HG02840 (cell line): ENCODE results near the gene RNF145.
A peak's percentile ranks its signal among the peaks of the same experiment; 100 is the strongest.

Experiments used
- ATAC-seq: cut with Tn5 transposase; IDR thresholded peaks from one replicate; pipeline ENCODE4 v1.9.1; 2021; ENCODE audit warnings: mild to moderate bottlenecking, moderate library complexity, moderate number of reproducible peaks; ENCODE audit not compliant: unreplicated experiment, low FRiP score

The RNF145 gene

DNA sequence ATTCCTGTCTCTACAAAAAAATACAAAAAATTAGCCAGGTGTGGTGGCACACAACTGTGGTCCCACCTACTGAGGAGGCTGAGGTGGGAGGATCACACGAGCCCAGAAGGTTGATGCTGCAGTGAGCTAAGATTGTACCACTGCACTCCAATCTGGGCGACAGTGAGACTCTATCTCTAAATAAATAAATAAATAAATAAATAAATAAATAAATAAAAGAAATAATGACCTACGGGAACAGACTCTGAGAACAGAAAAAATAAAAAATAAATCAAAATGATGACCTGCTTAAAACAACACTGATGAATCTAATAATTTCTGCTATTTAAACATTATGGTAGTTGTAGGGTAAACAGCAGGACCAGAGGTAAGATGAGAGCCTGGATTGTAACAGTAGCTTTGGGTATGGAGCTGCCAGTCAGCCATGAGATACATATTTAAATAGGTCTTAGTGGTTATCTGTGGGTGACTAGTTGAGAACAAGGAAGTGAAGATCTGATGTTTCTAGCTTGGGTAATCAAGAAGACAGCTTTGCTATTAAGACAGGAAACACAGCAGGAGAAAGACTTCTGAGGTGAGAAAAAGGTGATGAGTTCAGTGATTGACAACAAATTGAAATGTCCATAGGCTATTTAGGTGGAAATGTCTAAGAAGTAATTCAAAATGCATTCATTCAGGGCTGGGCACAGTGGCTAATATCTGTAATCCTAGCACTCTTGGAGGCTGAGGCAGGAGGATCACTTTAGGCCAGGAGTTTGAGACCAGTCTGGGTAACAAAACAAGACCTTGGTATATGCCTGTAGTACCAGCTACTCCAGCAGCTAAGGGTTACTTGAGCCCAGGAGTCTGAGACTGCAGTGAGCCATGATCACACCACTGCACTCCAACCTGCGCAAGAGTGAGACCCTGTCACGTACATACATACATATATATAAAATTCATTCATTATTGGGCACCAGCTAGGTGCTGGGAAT, 11.0 kb downstream of the RNF145 start:
- ATAC-seq = peak; percentile 84

DNA sequence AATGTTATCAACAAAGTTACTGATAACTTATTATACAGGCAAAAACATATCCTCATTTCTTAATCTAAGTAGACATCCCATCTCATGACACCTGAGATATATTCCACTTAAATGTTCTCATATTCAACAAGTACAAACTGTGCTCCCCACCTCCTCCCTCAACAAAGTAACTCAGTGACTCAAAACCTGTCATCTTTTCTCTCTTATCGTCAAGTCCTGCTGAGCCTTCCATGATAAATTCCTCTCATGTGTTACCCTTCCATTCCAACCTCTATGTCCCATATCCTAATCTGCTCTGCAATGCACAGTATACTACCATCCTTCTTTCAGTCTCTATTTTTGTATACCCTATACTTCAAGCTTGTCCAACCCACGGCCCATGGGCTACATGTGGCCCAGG, 13.6 kb downstream of the RNF145 start:
- no peak for ATAC-seq

DNA sequence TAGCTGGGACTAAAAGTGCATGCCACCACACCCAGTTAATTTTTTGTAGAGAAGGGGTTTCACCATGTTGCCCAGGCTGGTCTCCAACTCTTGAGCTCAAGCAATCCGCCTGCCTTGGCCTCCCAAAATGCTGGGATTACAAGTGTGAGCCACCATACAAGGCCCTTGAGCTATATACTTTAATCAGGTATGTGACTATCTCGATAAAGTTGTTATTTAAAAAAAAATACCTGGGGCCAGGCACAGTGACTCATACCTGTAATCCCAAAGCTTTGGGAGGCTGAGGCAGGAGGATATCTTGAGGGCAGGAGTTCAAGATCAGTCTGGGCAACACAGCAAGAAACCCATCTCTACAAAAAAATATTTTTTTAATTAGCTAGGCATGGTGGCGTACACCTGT, 19.2 kb downstream of the RNF145 start:
- ATAC-seq = no peak

DNA sequence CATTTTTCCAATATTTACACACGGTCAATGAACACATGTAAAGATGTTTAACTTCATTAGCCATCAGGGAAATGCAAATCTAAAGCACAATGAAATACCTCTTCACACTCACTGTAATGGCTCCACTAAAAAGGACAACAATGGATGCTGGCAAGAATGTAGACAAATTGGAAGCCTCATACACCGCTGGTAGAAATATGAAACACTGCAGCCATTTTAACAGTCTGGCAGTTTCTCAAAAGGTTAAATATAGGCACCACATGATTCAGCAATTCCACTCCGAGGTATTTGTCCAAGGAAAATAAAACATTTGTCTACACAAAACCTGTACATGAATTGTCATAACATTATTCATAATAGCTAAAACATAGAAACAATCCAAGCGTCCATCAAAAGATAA, 20.0 kb downstream of the RNF145 start:
- no peak for ATAC-seq

DNA sequence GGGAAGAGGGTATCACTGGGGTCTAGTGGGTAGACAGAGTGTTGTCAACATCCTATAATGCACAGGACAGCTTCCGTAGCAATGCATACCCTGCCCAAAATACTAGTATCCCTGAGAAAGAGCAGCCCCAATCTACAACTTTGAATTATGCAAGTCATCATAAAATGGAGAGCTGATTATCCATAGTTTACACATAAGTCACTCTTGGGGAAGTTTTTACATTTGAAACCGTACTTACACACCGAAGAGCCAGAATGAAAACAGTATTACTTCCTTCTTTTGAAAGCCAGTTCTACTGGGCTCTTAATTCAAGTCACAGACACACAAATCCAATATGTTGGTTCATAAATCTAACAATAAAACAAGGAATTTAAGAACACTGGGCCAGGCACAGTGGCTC, 21.6 kb downstream of the RNF145 start:
- ATAC-seq = no peak

DNA sequence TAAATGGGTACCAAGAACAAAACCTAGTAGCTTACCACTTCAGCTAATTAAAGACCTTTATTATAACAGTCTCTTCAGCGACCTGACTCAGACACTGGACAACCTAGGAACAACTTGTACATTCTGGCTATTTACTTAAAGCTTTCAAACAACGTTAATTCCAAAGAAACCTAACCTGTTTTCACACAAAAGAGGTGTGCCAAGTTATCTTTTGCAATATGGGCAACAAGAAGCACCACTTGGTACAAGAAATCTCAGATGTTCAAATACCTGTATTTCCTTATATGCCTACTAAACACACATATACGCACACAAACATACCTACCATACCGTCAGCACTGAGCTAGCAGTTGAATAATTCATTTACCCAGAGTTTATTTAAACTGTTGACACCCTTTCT, 23.0 kb downstream of the RNF145 start:
- no peak for ATAC-seq

DNA sequence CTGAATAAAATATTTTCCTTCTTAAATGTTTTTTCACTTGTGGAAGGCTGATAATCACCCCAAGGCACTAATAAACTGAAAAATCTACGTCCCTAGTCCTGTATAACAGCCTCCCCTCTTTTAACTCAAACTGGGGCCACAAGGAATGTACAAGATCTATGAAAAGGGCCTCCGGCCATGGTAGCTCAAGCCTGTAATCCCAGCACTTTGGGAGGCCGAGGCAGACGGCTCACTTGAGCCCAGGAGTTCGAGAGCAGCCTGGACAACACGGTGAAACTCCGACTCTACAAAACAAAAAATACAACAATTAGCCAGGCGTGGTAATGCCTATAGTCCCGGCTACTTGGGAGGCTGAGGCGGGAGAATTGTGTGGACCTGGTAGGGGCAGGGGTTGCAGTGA, 23.6 kb downstream of the RNF145 start:
- ATAC-seq = no peak

DNA sequence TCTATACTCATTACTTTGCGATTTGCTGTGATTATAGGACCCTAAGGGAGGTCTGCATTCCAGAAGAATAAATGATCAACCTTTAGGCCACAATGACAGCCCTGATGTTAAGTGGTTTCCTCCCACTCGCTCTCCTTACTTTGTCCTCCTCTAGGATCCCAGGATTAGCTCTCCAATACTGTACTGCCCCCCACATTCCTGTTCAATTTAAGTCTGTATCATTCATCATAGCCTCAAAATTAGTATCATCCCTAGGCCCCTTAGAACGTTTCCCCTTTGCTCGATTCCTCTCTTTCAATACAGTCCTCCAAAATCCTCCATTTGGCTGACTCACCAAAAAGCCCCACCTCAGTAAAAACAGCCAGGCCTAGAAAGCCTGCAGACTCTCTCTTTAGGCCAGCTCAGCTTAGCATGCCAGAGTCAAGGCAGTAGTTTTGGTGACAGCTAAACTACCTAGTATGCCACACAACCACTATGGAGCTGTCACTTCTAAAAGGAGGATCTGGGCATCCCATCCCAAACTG, 24.4 kb downstream of the RNF145 start:
- ATAC-seq = no peak

DNA sequence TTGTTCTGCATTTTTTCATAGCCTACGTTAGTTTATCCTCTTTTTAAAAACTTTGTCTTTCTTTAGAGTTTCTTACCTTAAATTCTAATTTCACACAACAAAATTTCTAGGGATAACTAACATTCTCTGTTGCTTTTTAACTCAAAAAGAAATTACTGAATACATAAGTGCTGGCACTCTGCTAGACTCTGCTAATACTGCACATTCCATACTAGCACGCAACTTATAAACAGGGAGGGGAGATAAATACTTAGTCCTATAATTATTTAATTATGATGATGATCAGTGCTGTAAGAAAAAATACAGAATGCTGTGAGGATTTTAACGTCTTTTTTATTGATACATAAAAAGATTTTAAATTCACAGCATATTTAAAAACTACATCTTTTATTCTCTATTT, 25.1 kb downstream of the RNF145 start:
- ATAC-seq = no peak

DNA sequence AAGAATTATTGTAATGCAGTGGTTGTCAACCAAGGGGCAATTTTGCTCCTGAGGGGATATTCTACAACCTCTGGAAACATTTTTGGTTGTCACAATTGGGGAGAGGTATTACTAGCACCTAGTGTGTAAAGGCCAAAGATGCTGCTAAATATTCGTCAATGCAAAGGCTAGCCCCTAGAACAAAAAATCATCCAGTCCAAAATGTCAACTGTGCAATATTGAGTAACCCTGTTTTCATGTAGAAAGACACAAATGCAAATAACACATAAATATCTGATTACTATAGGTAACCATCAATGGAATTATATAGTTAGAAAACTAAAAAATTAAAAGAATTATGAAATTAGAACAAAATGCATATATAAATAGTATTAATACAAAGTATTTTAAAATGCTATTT, 26.1 kb downstream of the RNF145 start:
- no peak for ATAC-seq

DNA sequence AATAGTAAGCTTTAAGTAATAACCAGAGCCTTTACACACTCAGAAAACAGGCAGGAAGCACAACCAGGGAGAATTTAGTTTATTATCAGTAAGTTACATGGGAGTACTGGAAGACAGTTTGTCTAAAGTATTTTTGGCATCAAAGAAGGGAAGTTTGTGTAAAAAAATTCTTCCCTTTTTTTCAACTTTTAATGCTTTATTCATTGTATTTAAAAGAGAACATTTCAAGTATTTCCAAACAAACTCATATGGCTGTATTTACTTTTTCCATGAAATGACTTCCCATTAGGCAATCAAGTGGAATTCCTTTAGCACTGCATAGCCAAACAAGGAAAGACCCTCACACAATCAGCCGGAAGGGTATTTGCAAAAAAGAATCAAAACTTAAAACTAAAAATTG, 26.7 kb downstream of the RNF145 start:
- ATAC-seq = no peak

DNA sequence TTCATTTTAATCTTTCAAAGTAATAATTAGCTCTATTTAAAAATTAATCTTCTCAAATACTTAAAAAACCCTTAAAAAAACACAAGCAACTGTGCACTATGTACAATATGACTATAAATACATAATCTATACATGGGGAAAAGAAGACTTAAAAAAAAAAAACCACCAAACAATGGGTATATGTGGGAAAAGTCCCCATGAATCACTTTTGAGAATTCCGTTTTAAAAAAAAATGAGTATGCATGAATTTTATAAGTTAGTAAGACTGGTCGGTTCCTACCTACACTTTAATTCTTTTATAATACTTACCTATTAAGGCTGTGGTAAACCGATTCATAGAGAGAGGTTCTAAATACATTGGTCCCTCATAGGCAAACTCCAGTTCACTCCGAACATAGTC, 27.7 kb downstream of the RNF145 start:
- ATAC-seq = no peak

DNA sequence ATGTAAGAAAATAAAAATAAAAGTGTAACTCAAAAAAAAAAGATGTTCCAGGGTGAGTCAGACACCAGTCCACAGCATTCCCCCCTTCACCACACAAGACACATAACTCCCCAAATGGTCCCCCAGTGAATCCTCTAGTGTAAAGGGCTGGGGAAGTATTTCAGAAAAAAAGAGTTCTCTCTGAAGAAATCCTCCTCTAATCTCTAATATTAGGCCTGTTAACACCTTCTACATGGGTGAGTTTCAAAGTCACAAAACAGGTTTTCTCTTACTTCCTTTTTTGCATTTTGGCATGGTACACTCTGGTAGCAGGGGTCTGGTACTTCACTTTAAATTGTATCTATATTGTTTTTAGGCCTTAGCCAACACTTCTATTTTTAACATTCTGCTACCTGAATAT, 28.2 kb downstream of the RNF145 start:
- ATAC-seq = no peak

DNA sequence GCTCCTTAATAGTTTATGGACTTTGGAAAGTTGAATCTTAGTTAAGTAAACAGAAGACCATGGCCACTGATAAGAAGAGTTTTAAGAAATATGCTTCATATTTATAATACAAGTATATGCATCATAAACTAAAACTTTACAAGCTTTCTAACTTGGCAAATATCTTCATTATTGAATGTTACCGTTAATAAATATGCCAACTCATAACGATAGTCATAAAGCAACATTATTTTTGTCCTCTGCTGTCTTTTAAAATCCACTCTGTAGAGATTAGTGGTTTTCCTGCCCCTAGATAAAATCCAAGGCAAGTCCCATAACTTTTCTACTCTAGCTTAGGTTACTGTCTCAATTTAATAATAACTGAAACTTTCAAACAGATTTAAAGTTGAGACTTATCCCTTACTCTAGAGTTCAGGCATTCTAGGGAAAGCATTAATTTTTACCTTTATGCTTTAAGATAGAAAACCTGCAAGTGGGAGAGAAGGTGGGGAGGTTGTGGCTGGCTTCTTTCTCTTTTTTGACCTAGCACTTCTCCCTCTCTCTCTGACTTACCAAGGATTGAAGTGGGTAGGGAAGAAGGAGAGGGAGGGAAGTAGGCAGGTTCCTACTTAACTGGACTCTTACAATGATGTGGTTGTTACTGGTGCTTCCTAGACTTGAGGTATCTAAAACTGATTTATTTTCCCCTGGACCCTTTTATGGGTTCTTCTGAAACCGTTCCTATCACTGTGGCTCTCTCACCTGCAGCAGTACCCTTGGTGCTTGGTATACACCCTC, 29.6 kb downstream of the RNF145 start:
- no peak for ATAC-seq

DNA sequence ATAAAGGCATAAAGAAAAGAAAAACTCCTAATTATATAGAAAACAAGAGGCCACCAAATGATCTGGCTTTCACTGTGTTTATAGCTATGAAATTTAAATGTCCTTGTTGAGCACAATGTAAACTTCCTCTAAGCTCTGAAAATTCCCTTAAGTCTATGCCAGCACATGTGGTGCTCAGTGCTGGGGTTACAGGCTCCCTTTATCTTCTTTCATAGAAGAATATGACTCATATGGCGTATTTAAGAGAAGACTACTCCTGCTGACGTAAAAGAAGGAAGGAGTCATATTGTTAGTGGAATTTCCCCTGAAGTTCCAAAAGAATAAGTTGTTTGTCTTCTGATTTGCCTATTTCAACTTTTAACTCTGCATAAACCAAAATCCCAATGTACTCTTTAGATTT, 30.4 kb downstream of the RNF145 start:
- ATAC-seq = peak; percentile 76

DNA sequence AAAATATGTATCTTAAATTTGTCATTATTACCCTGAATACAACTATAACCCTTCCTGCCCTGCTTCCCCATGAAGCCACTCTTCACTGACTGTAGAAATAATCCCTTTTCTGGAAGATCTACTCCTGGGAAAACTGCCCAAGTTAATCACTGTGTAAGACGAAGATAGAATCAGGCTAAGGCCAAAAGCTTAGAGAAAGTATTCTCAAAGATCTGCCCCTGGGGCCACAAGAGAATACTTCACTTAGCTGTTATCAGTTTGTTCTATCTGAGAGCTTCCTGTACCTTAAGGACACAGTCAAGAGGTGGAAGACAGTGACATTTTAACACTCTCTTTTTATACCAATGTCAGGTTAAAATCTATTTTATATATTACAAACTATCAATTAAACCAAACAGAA, 33.8 kb downstream of the RNF145 start:
- no peak for ATAC-seq

DNA sequence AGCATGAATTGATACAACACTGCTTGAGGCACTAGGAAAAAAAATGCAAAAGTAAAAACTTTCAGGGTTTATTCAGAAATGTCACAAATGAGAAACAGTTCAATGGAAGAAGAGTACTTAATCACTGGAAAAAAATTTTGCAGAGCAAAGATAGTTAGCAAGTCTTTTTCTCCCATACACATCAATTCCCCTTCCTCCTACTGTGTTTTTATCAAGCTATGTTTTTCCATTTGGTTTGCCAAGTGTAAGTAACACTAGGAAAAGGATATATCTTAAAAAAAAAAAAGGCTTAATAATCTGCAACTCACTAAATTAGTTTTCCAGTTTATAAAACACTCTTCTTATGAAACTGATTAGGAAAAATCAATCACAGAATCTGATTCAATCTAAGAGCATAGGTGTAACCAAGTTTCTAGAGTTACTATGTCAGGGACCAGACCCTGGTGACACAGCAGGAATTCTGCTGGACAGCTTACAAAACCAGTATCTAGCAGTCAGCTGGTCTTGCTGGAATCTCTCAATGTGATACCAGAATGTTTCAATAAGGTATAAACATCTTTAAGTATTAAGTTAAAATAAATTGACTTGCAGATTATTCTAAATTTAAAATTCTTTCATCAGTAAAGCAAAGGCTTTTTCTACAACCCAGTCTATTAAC, 34.7 kb downstream of the RNF145 start:
- ATAC-seq = no peak

DNA sequence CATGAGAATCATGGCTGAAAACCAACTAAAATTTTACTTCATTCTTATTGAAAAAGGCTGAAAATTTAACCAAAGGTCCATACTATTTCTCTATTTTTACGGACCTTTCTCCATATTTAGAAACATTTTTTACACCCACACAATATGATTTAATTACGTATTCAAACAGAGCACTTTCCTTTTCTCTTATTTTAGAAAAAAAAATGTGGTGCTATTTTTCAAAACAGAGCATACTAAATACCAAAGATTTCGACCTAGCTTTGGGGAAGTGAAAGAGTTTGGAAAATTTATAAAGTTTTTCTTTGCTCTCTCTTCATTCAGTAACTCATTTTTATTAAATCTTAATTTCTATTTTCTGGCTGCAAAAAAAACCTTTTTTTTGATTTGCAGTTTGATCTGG, 38.1 kb downstream of the RNF145 start:
- ATAC-seq = no peak

DNA sequence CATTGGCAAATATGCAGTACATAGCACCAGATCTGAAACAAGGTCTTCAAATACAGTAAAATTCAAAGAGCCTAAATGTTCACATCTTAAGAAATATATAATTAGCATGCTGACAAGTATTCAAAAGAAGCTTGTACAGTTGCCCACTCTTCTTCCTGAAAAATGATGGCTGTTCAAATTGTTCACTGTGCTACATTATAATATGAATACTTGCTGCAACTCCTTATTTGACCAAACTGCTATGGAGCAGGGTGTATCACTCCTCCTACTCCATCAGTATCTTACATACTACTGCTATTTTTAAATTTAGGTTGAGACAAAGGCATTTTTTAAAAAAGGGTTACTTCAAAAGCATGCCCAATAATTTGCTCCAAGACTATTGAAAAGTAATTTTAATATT, 39.3 kb downstream of the RNF145 start:
- ATAC-seq = no peak

DNA sequence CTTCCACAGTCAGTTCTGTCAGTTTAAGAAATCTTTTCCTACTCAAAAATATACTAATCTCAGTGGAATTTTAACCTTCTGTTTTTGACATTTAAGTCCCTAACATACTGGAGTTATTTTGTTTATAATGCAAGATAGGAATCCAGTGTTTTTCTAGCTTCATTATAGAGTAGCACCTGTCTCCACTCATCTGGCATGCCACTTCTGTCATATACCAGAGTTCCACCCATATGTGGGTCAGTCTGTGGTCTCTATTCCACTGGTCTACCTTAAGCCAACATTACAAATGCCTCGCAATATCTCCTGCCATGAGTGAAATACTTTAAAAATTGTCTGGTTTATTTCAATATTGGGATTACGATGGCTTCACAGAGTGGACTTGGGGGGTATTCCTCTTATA, 42.9 kb downstream of the RNF145 start:
- ATAC-seq = no peak

DNA sequence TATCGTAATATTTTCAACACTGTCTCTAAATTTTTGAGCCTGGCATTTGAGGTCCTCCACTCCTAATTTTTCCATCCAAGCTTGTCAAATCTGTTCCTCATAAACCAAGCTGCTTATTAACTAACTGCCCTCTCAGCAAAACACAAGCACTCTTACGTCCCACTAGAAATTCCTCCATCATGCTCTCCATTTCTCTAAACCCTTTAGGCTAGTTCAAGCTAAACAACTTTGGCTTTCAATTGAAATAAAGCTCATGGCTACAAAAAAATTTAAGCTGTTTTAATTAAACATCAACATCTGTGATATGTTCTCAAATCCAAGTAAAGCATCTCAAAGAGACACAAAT, 45.7 kb downstream of the RNF145 start:
- no peak for ATAC-seq
